Measurements from ENCODE around the gene TBCCD1.

The TBCCD1 gene

GRCh38 chr3:186567072-186567921, at the start of gene TBCCD1:
Gene TBCCD1, minus strand, starts transcription at chr3:186567339. Its CDS starts 3,010 bp downstream, at chr3:186564329.
- Histone ChIP-seq H3K4me3 (peak within 1 kb of the TSS; percentile 93), H3K9me3 (no peaks in the 10 kb centered on the region), H3K4me1 (peaks cover 12% of the 10 kb centered on the region), H3K36me3 (replicated peaks) (peaks cover 15% of the 10 kb centered on the region), H3K27me3 (ENCODE audit: low read depth) (no peaks in the 10 kb centered on the region)
- DNase-seq (ENCODE audit: low spot score in 2 of 2): peak; percentile 74 to 93
- in situ Hi-C loops (cut with MboI; ENCODE audit: low sequenced_read_pairs): no loop called here

GRCh38 chr3:186616299-186616617, 49.1 kb upstream of the TBCCD1 start:
- no peak overlapping the region for H3K4me3 ChIP-seq
- no peaks in the 10 kb centered on the region for H3K4me1 ChIP-seq
- DNase-seq (ENCODE audit: low spot score in 2 of 2): no peak
- no peaks in the 10 kb centered on the region for H3K36me3 ChIP-seq (replicated peaks)
- H3K27me3 ChIP-seq (ENCODE audit: low read depth): peaks cover 10% of the 10 kb centered on the region
- in situ Hi-C loops (cut with MboI; ENCODE audit: low sequenced_read_pairs): no loop called here
- no peaks in the 10 kb centered on the region for H3K9me3 ChIP-seq

GRCh38 chr3:186614597-186615483, 47.7 kb upstream of the TBCCD1 start:
- Histone ChIP-seq H3K27me3 (ENCODE audit: low read depth) (peaks cover 10% of the 10 kb centered on the region), H3K4me1 (no peaks in the 10 kb centered on the region), H3K9me3 (no peaks in the 10 kb centered on the region), H3K4me3 (no peak overlapping the region), H3K36me3 (replicated peaks) (no peaks in the 10 kb centered on the region)
- DNase-seq (ENCODE audit: low spot score in 2 of 2): peak; percentile 81 to 87
- in situ Hi-C loops (cut with MboI; ENCODE audit: low sequenced_read_pairs): no loop called here

- Histone ChIP-seq H3K4me1 (no peaks in the 10 kb centered on the region), H3K9me3 (no peaks in the 10 kb centered on the region), H3K4me3 (no peak overlapping the region), H3K36me3 (replicated peaks) (no peaks in the 10 kb centered on the region), H3K27me3 (ENCODE audit: low read depth) (peaks cover 10% of the 10 kb centered on the region)
- in situ Hi-C loops (cut with MboI; ENCODE audit: low sequenced_read_pairs): no loop called here
- no peak for DNase-seq (ENCODE audit: low spot score in 2 of 2)
These were observed 47.1 kb upstream of the TBCCD1 start for GRCh38 chr3:186614266-186614596.

GRCh38 chr3:186613637-186614265, 46.6 kb upstream of the TBCCD1 start:
- DNase-seq (ENCODE audit: low spot score in 2 of 2): no peak
- H3K4me1 ChIP-seq: no peaks in the 10 kb centered on the region
- H3K27me3 ChIP-seq (ENCODE audit: low read depth): peaks cover 10% of the 10 kb centered on the region
- in situ Hi-C loops (cut with MboI; ENCODE audit: low sequenced_read_pairs): no loop called here
- no peaks in the 10 kb centered on the region for H3K36me3 ChIP-seq (replicated peaks)
- H3K9me3 ChIP-seq: no peaks in the 10 kb centered on the region
- no peak overlapping the region for H3K4me3 ChIP-seq

GRCh38 chr3:186612721-186613636, 45.8 kb upstream of the TBCCD1 start, which contains the start of gene AHSG:
Gene AHSG, plus strand, starts transcription at chr3:186613060. Its CDS starts 82 bp downstream, at chr3:186613142.
- Histone ChIP-seq H3K9me3 (no peaks in the 10 kb centered on the region), H3K4me3 (no peak within 1 kb of the TSS), H3K27me3 (ENCODE audit: low read depth) (peaks cover 10% of the 10 kb centered on the region), H3K36me3 (replicated peaks) (no peaks in the 10 kb centered on the region), H3K4me1 (no peaks in the 10 kb centered on the region)
- no peak for DNase-seq (ENCODE audit: low spot score in 2 of 2)
- in situ Hi-C loops (cut with MboI; ENCODE audit: low sequenced_read_pairs): no loop called here

- no peaks in the 10 kb centered on the region for H3K9me3 ChIP-seq
- no peak for DNase-seq (ENCODE audit: low spot score in 2 of 2)
- H3K36me3 ChIP-seq (replicated peaks): no peaks in the 10 kb centered on the region
- H3K27me3 ChIP-seq (ENCODE audit: low read depth): peaks cover 8% of the 10 kb centered on the region
- H3K4me1 ChIP-seq: no peaks in the 10 kb centered on the region
- H3K4me3 ChIP-seq: no peak overlapping the region
- in situ Hi-C loops (cut with MboI; ENCODE audit: low sequenced_read_pairs): no loop called here
These were observed 44.9 kb upstream of the TBCCD1 start for GRCh38 chr3:186612065-186612464.

- in situ Hi-C loops (cut with MboI; ENCODE audit: low sequenced_read_pairs): loop anchor here (10.0 kb wide), 1 partner anchor 145 kb away; no protein-coding TSS in a partner anchor
- DNase-seq (ENCODE audit: low spot score in 2 of 2): peak in 1 of 2 experiments; percentile 21
- no peak overlapping the region for H3K4me3 ChIP-seq
These were observed 42.2 kb upstream of the TBCCD1 start for GRCh38 chr3:186609247-186609868.

GRCh38 chr3:186608624-186609215, 41.6 kb upstream of the TBCCD1 start:
- Histone ChIP-seq H3K36me3 (replicated peaks) (no peaks in the 10 kb centered on the region), H3K4me3 (no peak overlapping the region), H3K9me3 (no peaks in the 10 kb centered on the region), H3K4me1 (no peaks in the 10 kb centered on the region), H3K27me3 (ENCODE audit: low read depth) (peaks cover 3% of the 10 kb centered on the region; the same call in 1 of the 2 replicates)
- no peak for DNase-seq (ENCODE audit: low spot score in 2 of 2)
- in situ Hi-C loops (cut with MboI; ENCODE audit: low sequenced_read_pairs): loop anchor here (10.0 kb wide), 1 partner anchor 146 kb away; no protein-coding TSS in a partner anchor

More at GRCh38 chr3:186609247-186609868, 42.2 kb upstream of the TBCCD1 start:
- H3K36me3 ChIP-seq (replicated peaks): no peaks in the 10 kb centered on the region
- H3K27me3 ChIP-seq (ENCODE audit: low read depth): peaks cover 4% of the 10 kb centered on the region
- no peaks in the 10 kb centered on the region for H3K4me1 ChIP-seq
- H3K9me3 ChIP-seq: no peaks in the 10 kb centered on the region

- in situ Hi-C loops (cut with MboI; ENCODE audit: low sequenced_read_pairs): loop anchor here (10.0 kb wide), 1 partner anchor 149 kb away; no protein-coding TSS in a partner anchor
These were observed 38.7 kb upstream of the TBCCD1 start for GRCh38 chr3:186605561-186606545.

GRCh38 chr3:186605078-186605477, 37.9 kb upstream of the TBCCD1 start:
- Histone ChIP-seq H3K27me3 (ENCODE audit: low read depth) (no peaks in the 10 kb centered on the region), H3K36me3 (replicated peaks) (no peaks in the 10 kb centered on the region), H3K4me1 (no peaks in the 10 kb centered on the region), H3K4me3 (no peak overlapping the region), H3K9me3 (no peaks in the 10 kb centered on the region)
- no peak for DNase-seq (ENCODE audit: low spot score in 2 of 2)
- in situ Hi-C loops (cut with MboI; ENCODE audit: low sequenced_read_pairs): loop anchor here (10.0 kb wide), 1 partner anchor 150 kb away; no protein-coding TSS in a partner anchor

More at GRCh38 chr3:186605561-186606545, 38.7 kb upstream of the TBCCD1 start:
- Histone ChIP-seq H3K4me1 (no peaks in the 10 kb centered on the region), H3K9me3 (no peaks in the 10 kb centered on the region), H3K4me3 (no peak overlapping the region), H3K36me3 (replicated peaks) (no peaks in the 10 kb centered on the region), H3K27me3 (ENCODE audit: low read depth) (no peaks in the 10 kb centered on the region)
- DNase-seq (ENCODE audit: low spot score in 2 of 2): no peak
